Uterus (tissue), 4 donors: Measurements from ENCODE around the gene RAB13. TPM values are rescaled to one million over a fixed set of nuclear protein-coding genes. Genes with fewer than 3 reads are reported as not detected.

Experiments used
- DNase-seq, 2 donors: peaks; one replicate each; pipeline ENCODE4 v3.0.0-alpha.2; 2019 to 2020
- H3K27ac ChIP-seq, 2 donors: fragments of 200-600 bp; sonication (generic); 1 replicate in 1 of 2; 2 replicates in 1 of 2; pipeline ENCODE4 v1.5.1; 2016 to 2018
- H3K27me3 ChIP-seq, 2 donors: fragments of 200-600 bp; sonication (generic); one replicate each; pipeline ENCODE4 v1.5.1; 2018 to 2019; ENCODE audit warnings: control low read depth in 1 of 2
- H3K36me3 ChIP-seq, 2 donors: fragments of 200-600 bp; sonication (generic); one replicate each; pipeline ENCODE4 v1.5.1; 2019; ENCODE audit warnings: control low read depth in 1 of 2
- H3K4me1 ChIP-seq, 2 donors: fragments of 200-600 bp; sonication (generic); one replicate each; pipeline ENCODE4 v1.5.1; 2018 to 2019; ENCODE audit warnings: control low read depth in 1 of 2
- H3K4me3 ChIP-seq, 2 donors: fragments of 200-600 bp; sonication (generic); 1 replicate in 1 of 2; 2 replicates in 1 of 2; pipeline ENCODE4 v1.5.1; 2018 to 2019; ENCODE audit warnings: mild to moderate bottlenecking in 1 of 2
- H3K9me3 ChIP-seq, 2 donors: fragments of 200-600 bp; sonication (generic); one replicate each; pipeline ENCODE4 v1.5.1; 2019; ENCODE audit warnings: control low read depth in 1 of 2
- POLR2A ChIP-seq, 2 donors: fragments of 450-650 bp; IDR thresholded peaks; one replicate each; pipeline ENCODE4 v1.6.1; 2016; ENCODE audit warnings: antibody characterized with exemption in 2 of 2, mild to moderate bottlenecking in 1 of 2, moderate library complexity in 1 of 2
- intact Hi-C: fragments of 100-400 bp; cut with DNase I; formaldehyde crosslinking; loops from one replicate; pipeline ENCODE4 v1.15.1; 2023; ENCODE audit warnings: low total_unique reads
- total RNA-seq, 4 donors: library from RNA; depleted of rRNA in 3 of 4; stranded (reverse); fragments of >200 nt in 3 of 4; gene quantifications; one replicate each; pipeline versions ENCODE4 v1.1.0 to v1.2.4, GENCODE V29; 2014 to 2023
- TF ChIP-seq, protein P1 (sequence below), 4 experiments: fragments of 200-600 bp in 2 of 4; fragments of 450-650 bp in 2 of 4; sonication (generic) in 2 of 4; IDR thresholded peaks; one replicate each; pipeline ENCODE4 v1.5.1; 2016 to 2019; ENCODE audit warnings: antibody characterized with exemption in 4 of 4, mild to moderate bottlenecking in 2 of 4, moderate library complexity in 1 of 4
- donor health status: DM: yes; HTN: yes; CAD: no.

Gene RAB13
- total RNA-seq, 4 donors from 2014 or later, result 16.9 to 120 (median 33.2) TPM

DNA sequence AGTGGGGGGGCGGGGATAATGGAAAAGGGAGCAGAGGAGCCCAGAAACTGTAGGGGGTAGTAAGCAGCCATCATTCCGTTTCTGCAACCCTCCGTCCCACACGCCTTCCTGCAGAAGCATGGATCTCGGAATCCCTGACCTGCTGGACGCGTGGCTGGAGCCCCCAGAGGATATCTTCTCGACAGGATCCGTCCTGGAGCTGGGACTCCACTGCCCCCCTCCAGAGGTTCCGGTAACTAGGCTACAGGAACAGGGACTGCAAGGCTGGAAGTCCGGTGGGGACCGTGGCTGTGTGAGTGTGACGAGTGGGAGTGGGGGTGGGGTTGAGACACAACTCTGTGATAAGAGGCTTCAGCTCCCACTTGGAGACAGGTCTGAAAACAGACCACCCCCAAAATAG lies 17.7 kb downstream of the RAB13 start:
- Histone ChIP-seq H3K9me3 (no peaks in the 10 kb centered on the region), H3K4me3 (peak overlapping the region; percentile 55 to 74), H3K27me3 (no peaks in the 10 kb centered on the region), H3K36me3 (no peaks in the 10 kb centered on the region), H3K4me1 (peaks cover 0 to 3% of the 10 kb centered on the region in 2 donors), H3K27ac (peak overlapping the region; percentile 89 to 91)
- intact Hi-C loops, result no loop called here
- DNase-seq, result no peak
- TF ChIP-seq, protein P1, sequence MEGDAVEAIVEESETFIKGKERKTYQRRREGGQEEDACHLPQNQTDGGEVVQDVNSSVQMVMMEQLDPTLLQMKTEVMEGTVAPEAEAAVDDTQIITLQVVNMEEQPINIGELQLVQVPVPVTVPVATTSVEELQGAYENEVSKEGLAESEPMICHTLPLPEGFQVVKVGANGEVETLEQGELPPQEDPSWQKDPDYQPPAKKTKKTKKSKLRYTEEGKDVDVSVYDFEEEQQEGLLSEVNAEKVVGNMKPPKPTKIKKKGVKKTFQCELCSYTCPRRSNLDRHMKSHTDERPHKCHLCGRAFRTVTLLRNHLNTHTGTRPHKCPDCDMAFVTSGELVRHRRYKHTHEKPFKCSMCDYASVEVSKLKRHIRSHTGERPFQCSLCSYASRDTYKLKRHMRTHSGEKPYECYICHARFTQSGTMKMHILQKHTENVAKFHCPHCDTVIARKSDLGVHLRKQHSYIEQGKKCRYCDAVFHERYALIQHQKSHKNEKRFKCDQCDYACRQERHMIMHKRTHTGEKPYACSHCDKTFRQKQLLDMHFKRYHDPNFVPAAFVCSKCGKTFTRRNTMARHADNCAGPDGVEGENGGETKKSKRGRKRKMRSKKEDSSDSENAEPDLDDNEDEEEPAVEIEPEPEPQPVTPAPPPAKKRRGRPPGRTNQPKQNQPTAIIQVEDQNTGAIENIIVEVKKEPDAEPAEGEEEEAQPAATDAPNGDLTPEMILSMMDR (IDR thresholded peaks at IDR 0.05), result no peak
- TF ChIP-seq POLR2A (IDR thresholded peaks at IDR 0.05), result no peak

DNA sequence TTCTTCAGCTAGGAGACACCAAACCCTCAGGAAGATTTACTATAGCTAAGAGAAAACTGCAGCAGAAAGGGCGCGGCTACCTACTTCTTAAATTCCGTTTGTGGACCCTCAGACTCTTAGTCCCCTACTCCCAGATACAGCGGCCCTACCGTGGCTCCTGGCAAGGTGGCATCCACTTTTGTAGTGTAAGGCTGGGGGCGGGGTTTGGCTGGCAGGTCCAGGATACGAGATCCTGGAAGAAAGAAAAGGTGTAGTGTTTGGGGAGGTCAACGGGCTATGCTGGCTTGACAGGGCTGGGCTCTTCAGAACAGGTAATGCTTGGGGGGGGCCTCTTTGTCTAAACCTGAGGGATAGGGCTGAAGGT lies 18.2 kb downstream of the RAB13 start:
- peak; percentile 47 to 59 for DNase-seq

DNA sequence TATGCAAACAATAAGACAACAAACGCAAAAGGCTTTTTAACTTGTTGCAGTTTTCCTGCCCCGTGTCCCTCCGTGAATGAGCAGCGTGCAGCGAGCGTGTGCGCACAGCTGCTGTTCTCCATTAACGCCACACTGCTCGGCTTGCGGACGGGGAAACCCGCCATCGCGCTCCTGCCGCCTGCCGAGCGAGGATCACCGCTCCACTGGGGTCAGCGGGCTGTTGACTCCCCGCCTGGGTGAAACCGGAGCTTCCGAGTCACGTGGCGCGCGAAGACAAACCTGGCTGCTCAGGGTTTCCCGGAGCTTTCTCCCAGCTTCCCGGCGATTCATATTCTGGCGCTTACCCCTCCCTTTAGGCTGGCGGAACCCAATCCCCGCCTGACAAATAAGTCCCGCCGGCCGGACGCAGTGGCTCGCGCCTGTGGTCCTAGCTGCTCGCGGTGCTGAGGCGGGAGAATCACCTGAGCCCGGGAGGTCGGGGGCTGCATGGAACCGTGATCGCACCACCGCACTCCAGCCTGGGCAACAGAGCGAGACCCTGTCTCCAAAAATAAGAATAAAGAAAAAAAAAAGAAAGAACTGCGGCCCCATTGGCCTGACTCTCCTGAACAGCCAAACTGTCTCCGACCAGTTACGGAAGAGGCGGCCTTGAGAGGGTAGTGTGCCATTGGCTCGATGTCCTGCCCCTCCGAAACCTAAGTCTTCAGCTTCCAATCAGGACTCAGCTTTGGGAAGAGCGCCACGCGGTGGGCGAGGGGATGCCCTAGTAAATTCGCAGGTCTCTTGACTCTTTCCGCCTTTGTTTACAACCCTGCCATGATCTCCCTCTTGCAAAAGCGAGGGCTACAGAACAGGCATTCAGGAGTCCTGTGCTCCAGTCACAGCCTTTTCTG lies 18.8 kb downstream of the RAB13 start, which contains the start of gene CREB3L4:
Gene CREB3L4, plus strand, starts transcription at position 796 of the 893 bp plus-strand sequence. CDS start 624 bp downstream, outside the sequence.
- Histone ChIP-seq H3K27me3 (no peaks in the 10 kb centered on the region), H3K4me1 (peaks cover 3 to 5% of the 10 kb centered on the region in 2 donors), H3K27ac (peak within 1 kb of the TSS; percentile 89 to 91), H3K4me3 (peak within 1 kb of the TSS; percentile 55 to 74), H3K9me3 (no peaks in the 10 kb centered on the region), H3K36me3 (no peaks in the 10 kb centered on the region)
- DNase-seq, result peak; percentile 90 to 94
- intact Hi-C loops, result no loop called here
- TF ChIP-seq POLR2A (IDR thresholded peaks at IDR 0.05), result peak; percentile 83 to 84
- TF ChIP-seq, protein P1 (IDR thresholded peaks at IDR 0.05), result peak in 3 of 4 experiments; percentile 38 to 42 (median 42)

More for the DNA sequence above, 18.2 kb downstream of the RAB13 start:
- TF ChIP-seq, protein P1 (IDR thresholded peaks at IDR 0.05), result no peak
- no peak for TF ChIP-seq POLR2A (IDR thresholded peaks at IDR 0.05)
- Histone ChIP-seq H3K27me3 (no peaks in the 10 kb centered on the region), H3K27ac (peak overlapping the region; percentile 89 to 91), H3K36me3 (no peaks in the 10 kb centered on the region), H3K9me3 (no peaks in the 10 kb centered on the region), H3K4me1 (peaks cover 0 to 3% of the 10 kb centered on the region in 2 donors), H3K4me3 (peak overlapping the region; percentile 55 to 74)
- intact Hi-C loops, result no loop called here

DNA sequence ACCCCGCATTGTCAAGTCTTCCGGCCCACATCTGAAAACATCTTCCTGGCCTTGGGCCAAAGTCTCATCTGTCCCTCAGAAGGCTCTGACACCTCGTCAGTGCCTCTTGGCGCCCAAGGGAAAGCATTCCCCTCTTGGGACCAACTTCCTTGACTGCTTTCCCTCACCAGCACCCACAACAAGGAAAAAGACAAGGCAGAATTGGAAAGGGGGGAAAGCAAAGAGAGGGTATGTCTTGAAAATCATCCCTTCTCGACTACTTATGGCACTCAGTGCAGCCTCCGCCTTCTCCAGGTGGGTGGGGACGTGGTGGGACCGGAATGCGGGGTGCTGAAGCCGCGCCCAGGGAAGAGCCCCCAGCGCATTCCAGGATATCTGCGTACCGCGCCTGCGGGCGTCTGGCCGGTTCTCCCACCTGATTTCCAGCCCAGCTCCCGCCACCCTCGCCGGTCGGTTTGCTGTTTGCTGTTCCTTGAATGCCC lies 22.2 kb downstream of the RAB13 start:
- DNase-seq, result peak in 1 of 2 donors; percentile 48
- TF ChIP-seq, protein P1 (IDR thresholded peaks at IDR 0.05), result no peak
- no peak for TF ChIP-seq POLR2A (IDR thresholded peaks at IDR 0.05)
- Histone ChIP-seq H3K27me3 (no peaks in the 10 kb centered on the region), H3K27ac (peak overlapping the region; percentile 95 to 96), H3K4me3 (peak overlapping the region; percentile 68 to 86), H3K36me3 (no peaks in the 10 kb centered on the region), H3K4me1 (peaks cover 3 to 15% of the 10 kb centered on the region in 2 donors), H3K9me3 (no peaks in the 10 kb centered on the region)
- intact Hi-C loops, result no loop called here
